K562 (cell line): ENCODE results near the gene IQGAP3. TPM values are rescaled to one million over a fixed set of nuclear protein-coding genes. Genes with fewer than 3 reads are reported as not detected.

Experiments
- ARID1B ChIP-seq: fragments of 450-650 bp; IDR thresholded peaks from 2 replicates; pipeline ENCODE4 v1.6.1; 2016; ENCODE audit warnings: antibody characterized with exemption, mild to moderate bottlenecking, inconsistent platforms
- CSDE1 ChIP-seq, 2 experiments: fragments of 450-650 bp; IDR thresholded peaks; 2 replicates each; pipeline ENCODE4 v1.6.1; 2016; ENCODE audit warnings: mild to moderate bottlenecking in 1 of 2
- FOSL1 ChIP-seq: fragments of 200-800 bp; sonication (Bioruptor generic); conservative IDR thresholded peaks from 2 replicates; pipeline ENCODE4 v1.6.1; 2016; ENCODE audit warnings: missing genetic modification characterization, missing compliant biosample characterization
- FOXK1 ChIP-seq: sonication (generic); formaldehyde crosslinking; IDR thresholded peaks from 2 replicates; pipeline ENCODE4 v1.8.0; 2022; ENCODE audit warnings: missing genetic modification reagents, mild to moderate bottlenecking, borderline replicate concordance
- SIN3B ChIP-seq: fragments of 450-650 bp; IDR thresholded peaks from 2 replicates; pipeline ENCODE4 v1.6.1; 2017; ENCODE audit warnings: low read depth, mild to moderate bottlenecking, moderate library complexity
- SIX5 ChIP-seq, 2 experiments: IDR thresholded peaks; 2 replicates each; pipeline ENCODE4 v1.6.1; 2011; ENCODE audit warnings: low read length in 2 of 2, borderline replicate concordance in 1 of 2, low read depth in 1 of 2, mild to moderate bottlenecking in 1 of 2, moderate library complexity in 1 of 2; ENCODE audit not compliant: insufficient read depth in 1 of 2
- ZBTB26 ChIP-seq: fragments of 450-650 bp; formaldehyde crosslinking; IDR thresholded peaks from 2 replicates; pipeline ENCODE4 v1.4.0; 2022; ENCODE audit warnings: missing genetic modification characterization
- ZNF584 ChIP-seq: fragments of 200-800 bp; sonication (Bioruptor generic); IDR thresholded peaks from 2 replicates; pipeline ENCODE4 v1.6.1; 2016; ENCODE audit warnings: low read depth, mild to moderate bottlenecking, missing genetic modification characterization, missing compliant biosample characterization
- ZNF695 ChIP-seq: fragments of 450-650 bp; formaldehyde crosslinking; IDR thresholded peaks from 2 replicates; pipeline ENCODE4 v1.4.0; 2020; ENCODE audit warnings: mild to moderate bottlenecking, moderate library complexity
- polyA plus RNA-seq, 8 experiments: library from polyadenylated mRNA; depleted of rRNA in 4 of 8; stranded (reverse) in 5 of 8; unstranded in 3 of 8; fragments of >200 nt; fragmentation: Nextera tagmentation in 2 of 8; fragmentation: Illumina TruSeq in 1 of 8; extraction: Ambion mirVana in 2 of 8; extraction: Trizol in 1 of 8; gene quantifications; 2 replicates each; pipeline versions ENCODE4 v1.2.1 to v1.2.3, GENCODE V29; 2011 to 2014; ENCODE audit warnings: inconsistent platforms in 1 of 8, missing spikeins in 1 of 8
- total RNA-seq, 7 experiments: library from RNA; depleted of rRNA in 6 of 7; stranded (reverse); fragments of >200 nt in 6 of 7; fragmentation: Illumina TruSeq in 2 of 7; extraction: Trizol in 2 of 7; gene quantifications; 2 replicates each; pipeline versions ENCODE4 v1.2.1 to v1.2.3, GENCODE V29; 2011 to 2021; ENCODE audit warnings: low replicate concordance in 1 of 7

Gene IQGAP3
- total and polyA plus RNA-seq, 9 of the 15 experiments (the other 6 are each of a cell fraction or from before 2014, with no cell fraction given), result 1.4 to 16.6 (median 11.9) TPM

- TF ChIP-seq ZNF695 (CRISPR knock-in tag), result no peak
- TF ChIP-seq CSDE1 (IDR thresholded peaks at IDR 0.05), result peak in 1 of 2 experiments; percentile 82; a peak in 2 of 4 replicates
- TF ChIP-seq SIX5 (IDR thresholded peaks at IDR 0.05; ENCODE audit: borderline replicate concordance in 1 of 2, insufficient read depth in 1 of 2, low read depth in 1 of 2, low read length in 2 of 2), result no peak
- TF ChIP-seq ZNF584 (CRISPR knock-in tag), result no peak
- TF ChIP-seq SIN3B, result no peak
- TF ChIP-seq FOSL1 (tag), result no peak
- TF ChIP-seq ZBTB26 (CRISPR knock-in tag), result no peak
- no peak for TF ChIP-seq FOXK1
- no peak for TF ChIP-seq ARID1B
These were observed 85.7 kb downstream of the IQGAP3 start (continued) for GRCh38 chr1:156486421-156487344.
